ENCODE data around the gene LRRC74B. TPM values are rescaled to one million over a fixed set of nuclear protein-coding genes. Genes with fewer than 3 reads are reported as not detected.
A peak's percentile ranks its signal among the peaks of the same experiment; 100 is the strongest.

Gene LRRC74B
- total and polyA plus RNA-seq, 9 donors, result 0.02 to 3.0 (median 0.31) TPM; not detected in 3

GRCh38 chr22:21104126-21104691, 58.5 kb downstream of the LRRC74B start:
- no peaks in the 10 kb centered on the region for H3K27me3 ChIP-seq
- TF ChIP-seq CTCF (IDR thresholded peaks at IDR 0.05), result no peak
- TF ChIP-seq EP300 (IDR thresholded peaks at IDR 0.05), result no peak
- TF ChIP-seq POLR2A (IDR thresholded peaks at IDR 0.05), result no peak
- no peaks in the 10 kb centered on the region for H3K4me1 ChIP-seq (ENCODE audit: insufficient read depth)
- intact Hi-C loops (cut with DNase I), result loop anchor here in 1 of 4 donors (10.0 kb wide), 1 partner anchor 219 kb away; no protein-coding TSS in a partner anchor
- 72 to 79% (median 75%) methylated on average over 3 of the region's 3 CpGs for WGBS, 3 donors
- no peak overlapping the region for H3K27ac ChIP-seq
- no peaks in the 10 kb centered on the region for H3K36me3 ChIP-seq
- H3K4me3 ChIP-seq, result no peak overlapping the region
- no peaks in the 10 kb centered on the region for H3K9me3 ChIP-seq
- no peak for DNase-seq

- Histone ChIP-seq H3K27me3 (no peaks in the 10 kb centered on the region), H3K4me3 (no peak overlapping the region), H3K36me3 (no peaks in the 10 kb centered on the region), H3K9me3 (no peaks in the 10 kb centered on the region), H3K27ac (no peak overlapping the region), H3K4me1 (ENCODE audit: insufficient read depth) (no peaks in the 10 kb centered on the region)
- TF ChIP-seq CTCF (IDR thresholded peaks at IDR 0.05), result no peak
- TF ChIP-seq POLR2A (IDR thresholded peaks at IDR 0.05), result no peak
- no peak for TF ChIP-seq EP300 (IDR thresholded peaks at IDR 0.05)
- DNase-seq, result no peak
- intact Hi-C loops (cut with DNase I), result loop anchor here in 1 of 4 donors (10.0 kb wide), 1 partner anchor 220 kb away; no protein-coding TSS in a partner anchor
- WGBS, 3 donors, result 82 to 91% (median 83%) methylated on average over 2 of the region's 2 CpGs
These were observed 59.5 kb downstream of the LRRC74B start for GRCh38 chr22:21105294-21105693.

- TF ChIP-seq CTCF (IDR thresholded peaks at IDR 0.05) (no peak), EP300 (IDR thresholded peaks at IDR 0.05) (no peak), POLR2A (IDR thresholded peaks at IDR 0.05) (no peak)
- H3K27me3 ChIP-seq, result no peaks in the 10 kb centered on the region
These were observed 60.3 kb downstream of the LRRC74B start for GRCh38 chr22:21106000-21106399.

GRCh38 chr22:21108379-21109115, 62.8 kb downstream of the LRRC74B start:
- DNase-seq, result no peak
- WGBS, 3 donors, result 75 to 79% (median 76%) methylated on average over 4 of the region's 4 CpGs

More at GRCh38 chr22:21106000-21106399, 60.3 kb downstream of the LRRC74B start:
- intact Hi-C loops (cut with DNase I), result loop anchor here in 1 of 4 donors (10.0 kb wide), 1 partner anchor 221 kb away; no protein-coding TSS in a partner anchor
- no peaks in the 10 kb centered on the region for H3K9me3 ChIP-seq
- DNase-seq, result no peak
- WGBS, 3 donors, result 75 to 79% (median 76%) methylated on average over 5 of the region's 5 CpGs
- no peaks in the 10 kb centered on the region for H3K36me3 ChIP-seq
- no peaks in the 10 kb centered on the region for H3K4me1 ChIP-seq (ENCODE audit: insufficient read depth)
- H3K4me3 ChIP-seq, result no peak overlapping the region
- H3K27ac ChIP-seq, result no peak overlapping the region

More at GRCh38 chr22:21108379-21109115, 62.8 kb downstream of the LRRC74B start:
- Histone ChIP-seq H3K4me3 (no peak overlapping the region), H3K27me3 (no peaks in the 10 kb centered on the region), H3K9me3 (no peaks in the 10 kb centered on the region), H3K36me3 (no peaks in the 10 kb centered on the region), H3K4me1 (ENCODE audit: insufficient read depth) (no peaks in the 10 kb centered on the region), H3K27ac (no peak overlapping the region)
- intact Hi-C loops (cut with DNase I), result loop anchor here in 1 of 4 donors (10.0 kb wide), 1 partner anchor 224 kb away; no protein-coding TSS in a partner anchor
- TF ChIP-seq POLR2A (IDR thresholded peaks at IDR 0.05) (no peak), CTCF (IDR thresholded peaks at IDR 0.05) (no peak), EP300 (IDR thresholded peaks at IDR 0.05) (no peak)

MicroRNA genes within 50 kb of the gene (microRNA counts, 767-probe panel; counts per million panel counts)
- 530 counts per million, percentile 78 among the panel's probes with 10 or more counts for microRNA hsa-miR-649

Small RNA genes within 50 kb of the gene (microRNA-seq; reads per million reads assigned to microRNA genes)
- gene MIR649, result 0 reads per million in 3 donors

Small RNA genes within 50 kb of the gene (small RNA-seq; reads per million reads assigned to genes)
- gene MIR649, result not detected

Other genes with a start within 250 kb of the LRRC74B start
- 10 to 100 TPM; 50.0 to 97.6 (median 66.7) TPM for gene PI4KA, start 187.1 kb upstream of the LRRC74B start, total RNA-seq
- gene PI4KA, start 187.1 kb upstream of the LRRC74B start, polyA plus RNA-seq, result 10 to 100 TPM; 30.6 to 36.9 TPM
- gene SNAP29, start 186.9 kb upstream of the LRRC74B start, total RNA-seq, result 10 to 100 TPM; 12.1 to 25.1 (median 22.9) TPM
- gene SNAP29, start 186.9 kb upstream of the LRRC74B start, polyA plus RNA-seq, result 10 to 100 TPM; 12.0 to 58.6 TPM
- gene CRKL, start 128.5 kb upstream of the LRRC74B start, total RNA-seq, result 10 to 100 TPM; 42.8 to 71.5 (median 58.0) TPM
- 10 to 100 TPM; 22.7 to 51.5 TPM for gene CRKL, start 128.5 kb upstream of the LRRC74B start, polyA plus RNA-seq
- gene AIFM3, start 78.7 kb upstream of the LRRC74B start, total RNA-seq, result 1 to 10 TPM in 4 of 7 donors, under 1 TPM in 3; 0.43 to 2.7 (median 1.1) TPM
- 1 to 10 TPM in 1 of 2 donors, not detected in 1; 1.1 TPM for gene AIFM3, start 78.7 kb upstream of the LRRC74B start, polyA plus RNA-seq
- gene LZTR1, start 63.6 kb upstream of the LRRC74B start, total RNA-seq, result 10 to 100 TPM; 30.4 to 73.4 (median 51.6) TPM
- gene LZTR1, start 63.6 kb upstream of the LRRC74B start, polyA plus RNA-seq, result 10 to 100 TPM; 28.2 to 32.3 TPM
- gene THAP7, start 43.8 kb upstream of the LRRC74B start, total RNA-seq, result 10 to 100 TPM; 27.5 to 54.0 (median 39.3) TPM
- gene THAP7, start 43.8 kb upstream of the LRRC74B start, polyA plus RNA-seq, result 10 to 100 TPM in 1 of 2 donors, 1 to 10 TPM in 1; 7.8 to 54.9 TPM
- 1 to 10 TPM in 4 of 7 donors, under 1 TPM in 3; 0.69 to 1.6 (median 1.0) TPM for gene P2RX6, start 30.8 kb upstream of the LRRC74B start, total RNA-seq
- 1 to 10 TPM in 1 of 2 donors, under 1 TPM in 1; 0.47 to 1.3 TPM for gene P2RX6, start 30.8 kb upstream of the LRRC74B start, polyA plus RNA-seq
- 1 to 10 TPM in 1 of 7 donors, under 1 TPM in 4, not detected in 2; 0.23 to 4.8 (median 0.61) TPM for gene SLC7A4, start 13.4 kb upstream of the LRRC74B start, total RNA-seq
- gene SLC7A4, start 13.4 kb upstream of the LRRC74B start, polyA plus RNA-seq, result under 1 TPM; 0.16 to 0.30 TPM